Umbilical cord (tissue), 2 donors: Measurements from ENCODE around the gene FOXO3. TPM values are rescaled to one million over a fixed set of nuclear protein-coding genes. Genes with fewer than 3 reads are reported as not detected.

Experiments
- DNase-seq: peaks from one replicate; pipeline ENCODE4 v3.0.0-alpha.2; 2015; ENCODE audit warnings: low spot score
- total RNA-seq: library from RNA; depleted of rRNA; stranded (reverse); fragments of >200 nt; gene quantifications from one replicate; pipeline ENCODE4 v1.2.3, GENCODE V29; 2014; ENCODE audit warnings: low replicate concordance; ENCODE audit not compliant: insufficient read depth

Gene FOXO3
- total RNA-seq, 1 donor from 2014 or later: 52.0 TPM

DNA sequence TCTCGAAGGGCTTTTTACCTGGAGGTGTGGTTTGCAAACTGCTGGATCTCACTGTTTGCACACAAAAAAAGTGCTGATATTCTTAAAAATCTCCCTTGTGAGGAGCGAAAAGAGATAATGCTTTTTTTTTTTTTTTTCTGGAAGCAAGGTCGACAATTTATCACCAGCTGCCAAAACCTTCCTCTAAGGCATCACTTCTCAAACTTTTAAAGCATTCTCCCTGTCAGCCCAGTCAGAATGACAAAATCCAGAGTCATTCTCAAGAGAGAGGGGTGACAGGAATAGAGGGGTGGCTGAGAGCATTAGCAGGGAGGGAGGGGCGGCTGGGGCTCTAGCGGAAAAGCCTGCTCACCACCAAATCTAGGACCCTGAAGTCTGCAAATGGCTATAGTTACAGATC, 150.4 kb downstream of the FOXO3 start:
- DNase-seq: peak; percentile 79

DNA sequence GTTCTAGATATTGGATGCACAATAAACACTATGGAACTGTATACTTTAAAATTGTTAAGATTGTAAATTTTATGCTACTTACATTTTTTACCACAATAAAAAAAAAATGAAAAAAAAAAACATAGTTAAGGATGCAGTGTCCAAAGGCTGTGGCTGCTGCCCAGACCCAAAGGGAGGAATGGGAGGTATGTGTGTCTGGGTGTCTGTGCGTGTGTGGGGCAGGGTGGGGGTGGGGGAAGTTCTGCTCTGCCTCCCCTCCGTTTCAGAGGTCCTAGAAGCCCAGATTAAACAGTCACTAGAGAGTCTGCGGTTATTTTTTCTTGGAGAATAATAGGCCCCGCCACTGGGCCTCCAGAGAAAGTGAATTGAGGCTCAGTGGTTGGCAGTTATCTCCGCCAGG, 151.1 kb downstream of the FOXO3 start:
- no peak for DNase-seq

DNA sequence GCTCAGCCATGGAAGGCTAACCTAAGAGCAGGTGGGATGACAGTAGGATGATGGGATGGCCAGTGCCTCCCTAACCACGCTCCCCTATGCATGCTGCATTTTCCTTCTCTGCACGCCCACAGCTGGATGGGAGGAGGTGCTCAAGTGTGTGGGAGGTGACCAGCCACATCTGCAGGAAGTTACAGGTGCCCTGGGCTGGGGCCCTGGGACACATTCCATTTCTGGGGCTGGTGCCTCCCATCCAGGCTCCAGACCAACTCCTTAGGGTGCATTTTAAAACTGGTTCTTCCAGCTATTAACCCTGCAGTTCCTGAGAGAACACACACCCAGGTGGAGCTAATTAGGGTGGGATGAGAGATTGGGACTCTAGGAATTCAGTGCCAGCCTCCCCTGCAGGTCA, 152.2 kb downstream of the FOXO3 start:
- DNase-seq: peak; percentile 51

DNA sequence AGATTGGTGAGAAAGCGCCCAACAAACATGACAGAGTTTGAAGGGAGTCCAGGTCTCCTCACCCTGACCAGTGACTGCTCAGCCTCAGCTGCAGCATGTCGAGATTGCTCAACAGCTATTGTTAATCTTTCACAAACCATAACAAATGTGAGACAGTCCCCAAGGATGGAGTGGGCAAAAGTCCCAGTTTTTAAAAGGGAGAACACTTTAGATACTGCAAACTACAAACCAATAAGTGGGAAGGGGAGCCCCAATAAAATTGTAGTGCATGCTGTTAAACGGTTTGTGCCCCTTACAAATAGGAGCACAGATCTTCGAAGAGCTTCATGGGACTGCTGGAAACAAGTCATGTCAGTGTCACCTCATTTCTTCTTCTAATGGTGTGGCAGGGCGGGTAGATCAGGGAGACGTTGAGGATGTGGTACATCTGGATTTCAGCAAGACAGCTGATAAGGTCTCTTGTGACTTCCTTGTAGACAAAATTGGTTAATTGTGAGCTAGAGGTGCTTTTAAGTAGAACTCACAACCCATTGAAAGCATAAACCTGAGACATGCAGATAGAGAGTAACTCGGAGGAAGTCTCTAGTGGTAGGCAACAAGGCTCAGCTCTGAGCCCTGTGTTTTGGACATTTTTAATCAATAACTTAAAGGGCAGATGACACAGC, 153.5 kb downstream of the FOXO3 start:
- no peak for DNase-seq

DNA sequence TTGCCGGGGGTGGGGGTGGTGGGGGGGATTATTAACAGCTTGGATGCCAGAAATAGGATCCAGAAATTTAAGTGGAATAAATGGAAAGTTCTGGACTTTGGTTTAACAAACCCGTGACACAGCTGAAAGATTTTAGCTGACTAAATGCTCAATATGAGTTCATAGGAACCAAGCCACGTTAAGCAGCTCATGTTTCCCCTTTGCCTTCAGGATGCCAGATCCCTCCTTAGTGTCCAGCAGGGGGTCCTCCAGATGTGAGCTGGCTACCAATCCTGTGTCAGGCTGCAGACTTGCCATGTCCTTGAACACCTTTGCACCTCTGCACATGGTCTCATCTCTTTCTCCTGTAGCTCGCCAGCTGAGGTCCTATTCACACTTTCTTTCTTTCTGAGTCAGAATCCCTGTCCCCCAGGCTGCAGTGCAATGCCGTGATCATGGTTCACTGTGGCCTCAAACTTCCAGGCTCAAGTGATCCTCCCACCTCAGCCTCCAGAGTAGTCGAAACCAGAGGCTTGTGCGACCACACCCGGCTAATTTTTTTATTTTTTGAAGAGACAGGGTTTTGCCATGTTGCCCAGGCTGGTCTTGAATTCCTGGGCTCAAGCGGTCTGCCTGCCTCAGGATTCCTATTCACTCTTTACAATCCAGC, 154.2 kb downstream of the FOXO3 start:
- no peak for DNase-seq

DNA sequence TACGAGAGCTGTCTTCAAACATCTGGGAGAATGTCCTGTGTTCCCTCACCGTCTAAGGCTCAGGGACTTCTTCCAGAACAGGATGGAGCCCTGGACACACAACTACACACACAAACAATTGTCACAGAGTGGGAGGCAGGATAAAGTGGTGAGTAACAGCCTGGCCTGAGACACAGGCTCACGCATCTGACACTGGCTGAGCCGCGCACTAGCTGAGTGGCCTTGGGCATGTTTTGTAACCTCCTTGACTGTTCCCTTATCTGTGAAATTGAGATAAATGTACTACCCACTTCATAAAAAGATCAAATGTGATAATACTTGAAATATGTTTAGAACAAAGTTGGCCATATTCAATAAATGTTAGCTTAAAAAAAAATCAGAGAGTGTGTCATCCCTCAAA, 155.1 kb downstream of the FOXO3 start:
- no peak for DNase-seq

DNA sequence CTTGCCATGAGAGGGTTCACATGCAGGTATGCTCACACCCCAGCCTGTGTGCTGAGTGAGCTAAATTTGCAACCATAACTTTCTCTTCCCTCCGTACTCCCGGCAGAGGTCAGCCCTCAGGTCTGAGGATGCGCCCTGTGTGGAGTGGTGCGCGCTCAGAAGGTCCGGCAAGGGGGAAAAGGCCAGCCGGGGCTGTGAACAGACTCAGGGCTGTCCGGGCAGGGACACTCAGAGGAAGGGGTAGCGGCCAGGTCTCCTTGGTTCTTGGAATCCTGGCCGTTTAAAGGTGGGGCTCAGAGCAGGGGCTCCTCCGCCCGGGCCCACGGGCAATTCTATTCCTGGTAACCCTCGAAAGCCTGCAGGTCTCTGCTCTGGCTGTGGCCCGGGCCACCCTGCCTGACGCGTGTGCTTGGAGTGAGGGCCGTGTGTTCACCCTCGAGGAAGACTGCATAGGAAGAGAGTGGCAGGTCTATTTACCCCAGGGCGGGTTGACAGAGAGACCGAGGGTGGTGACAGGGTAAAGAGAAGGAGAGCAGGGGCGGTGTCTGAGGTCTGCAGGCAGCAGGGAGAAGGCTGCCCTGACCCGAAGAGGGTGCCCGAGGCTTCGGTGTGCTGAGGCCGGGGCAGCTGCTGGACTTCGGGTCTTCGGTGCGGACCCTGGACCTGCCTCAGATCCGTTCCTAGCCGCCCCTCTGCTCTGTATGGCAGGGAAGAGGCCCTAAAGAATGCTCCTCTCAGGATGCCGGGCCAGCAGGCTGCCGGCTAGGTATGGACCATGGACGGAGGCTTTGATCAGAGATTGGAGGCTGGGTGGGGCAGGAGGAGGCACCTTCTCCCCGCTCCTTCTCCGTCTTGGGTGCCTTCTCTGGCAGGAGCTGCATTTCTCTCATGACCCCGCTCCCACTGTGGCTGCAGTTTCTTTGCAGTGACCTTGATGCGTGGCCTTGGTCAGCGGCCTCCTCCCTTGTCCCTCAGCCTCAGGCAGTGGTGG, 156.4 kb downstream of the FOXO3 start:
- no peak for DNase-seq

DNA sequence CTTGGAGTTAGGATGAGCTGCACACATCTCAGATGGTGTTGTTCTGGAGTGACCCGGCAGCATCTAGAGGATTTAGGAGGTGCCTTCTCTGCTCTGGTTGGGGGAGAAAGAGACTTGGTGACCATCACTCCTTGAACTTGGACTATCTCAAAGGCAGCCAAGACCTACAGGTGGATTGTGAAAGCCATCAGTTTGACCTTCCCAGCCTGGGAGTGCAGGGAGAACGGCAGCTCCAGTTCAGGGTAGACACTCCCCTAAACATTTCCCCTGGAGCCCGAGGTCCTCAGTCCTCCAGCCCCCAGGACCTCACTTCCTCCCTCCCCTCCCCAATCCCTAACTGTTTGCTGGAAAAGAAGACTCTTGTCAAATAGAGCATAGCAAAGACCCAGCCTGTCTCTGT, 158.8 kb downstream of the FOXO3 start:
- no peak for DNase-seq

DNA sequence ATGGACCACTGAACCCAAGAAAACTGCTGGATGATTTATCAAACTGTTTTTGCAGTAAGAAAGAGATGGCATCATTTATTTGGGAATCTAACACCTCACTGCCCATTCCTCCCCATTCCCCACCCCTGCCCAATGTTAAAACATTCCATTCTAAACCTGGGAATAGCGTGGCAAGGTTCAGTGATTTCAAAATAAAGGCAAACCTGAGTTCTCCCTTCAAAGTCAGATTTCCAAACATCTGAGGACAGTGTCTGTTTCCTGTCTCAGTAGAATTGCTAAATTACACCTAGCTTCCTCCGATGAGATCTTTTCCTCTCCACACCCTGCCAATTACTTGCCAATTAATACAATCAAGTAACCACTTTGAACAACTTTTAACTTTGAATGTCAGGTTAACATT, 160.1 kb downstream of the FOXO3 start:
- no peak for DNase-seq

DNA sequence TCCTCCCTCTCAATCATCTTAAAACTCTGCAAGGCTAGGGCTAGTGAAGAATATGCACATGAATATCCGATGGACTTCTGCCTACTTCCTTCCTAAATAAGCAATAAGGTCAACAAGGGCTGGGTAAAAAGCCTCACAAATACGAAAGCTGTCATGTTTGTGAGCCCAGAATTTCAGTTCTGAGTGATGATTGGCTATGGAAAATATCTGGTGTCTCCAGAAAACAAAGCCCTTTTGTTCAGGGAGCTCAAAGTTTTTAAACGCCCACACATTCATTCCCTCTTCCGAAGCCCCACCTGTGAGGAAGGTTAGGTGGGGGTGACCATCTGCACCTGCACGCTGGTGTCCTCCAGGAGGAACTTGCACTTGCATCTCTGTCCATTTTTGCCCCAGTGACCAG, 160.6 kb downstream of the FOXO3 start:
- no peak for DNase-seq

DNA sequence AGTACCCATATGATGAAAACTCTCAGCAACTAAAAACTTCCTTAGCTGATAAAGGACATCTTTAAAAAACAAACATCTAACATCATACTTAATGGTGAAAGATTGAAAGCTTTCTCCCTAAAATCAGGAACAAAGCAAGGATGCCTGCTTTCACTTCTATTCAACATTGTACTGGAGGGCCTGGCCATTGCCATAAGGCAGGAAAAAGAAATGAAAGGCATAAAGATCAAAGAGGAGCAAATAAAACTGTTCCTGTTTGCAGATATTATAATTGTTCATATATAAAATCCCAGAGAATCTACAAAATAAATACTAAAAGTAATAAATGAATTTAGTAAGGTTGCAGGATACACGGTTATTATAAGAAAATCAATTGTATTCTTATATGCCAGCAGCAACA, 162.9 kb downstream of the FOXO3 start:
- DNase-seq: no peak

DNA sequence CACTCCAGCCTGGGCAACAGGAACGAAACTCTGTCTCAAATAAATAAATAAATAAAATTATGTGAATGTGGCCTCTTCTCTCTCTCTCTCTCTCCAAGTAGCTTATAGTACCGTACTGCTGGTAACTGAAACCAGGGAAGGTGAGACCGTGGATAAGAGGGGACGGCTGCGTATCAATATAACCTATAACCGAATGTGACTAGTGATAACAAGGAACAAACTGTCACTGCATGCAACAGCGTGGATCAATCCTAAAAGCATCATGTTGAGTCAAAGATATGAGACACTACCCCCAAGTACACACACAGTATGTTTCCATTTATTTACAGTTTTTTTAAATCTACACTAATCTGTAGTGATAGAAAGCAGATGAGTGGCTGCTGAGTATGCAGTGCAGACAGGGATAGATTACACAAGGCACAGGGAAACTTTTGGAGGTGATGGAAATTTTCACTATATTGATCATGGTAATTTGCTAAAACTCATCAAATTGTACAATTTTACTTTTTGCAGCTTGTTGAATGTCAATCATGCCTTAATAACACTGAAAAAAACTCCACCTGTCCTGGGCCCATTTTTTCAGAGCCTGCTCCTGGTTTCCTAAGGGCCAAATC, 166.1 kb downstream of the FOXO3 start:
- DNase-seq: no peak

DNA sequence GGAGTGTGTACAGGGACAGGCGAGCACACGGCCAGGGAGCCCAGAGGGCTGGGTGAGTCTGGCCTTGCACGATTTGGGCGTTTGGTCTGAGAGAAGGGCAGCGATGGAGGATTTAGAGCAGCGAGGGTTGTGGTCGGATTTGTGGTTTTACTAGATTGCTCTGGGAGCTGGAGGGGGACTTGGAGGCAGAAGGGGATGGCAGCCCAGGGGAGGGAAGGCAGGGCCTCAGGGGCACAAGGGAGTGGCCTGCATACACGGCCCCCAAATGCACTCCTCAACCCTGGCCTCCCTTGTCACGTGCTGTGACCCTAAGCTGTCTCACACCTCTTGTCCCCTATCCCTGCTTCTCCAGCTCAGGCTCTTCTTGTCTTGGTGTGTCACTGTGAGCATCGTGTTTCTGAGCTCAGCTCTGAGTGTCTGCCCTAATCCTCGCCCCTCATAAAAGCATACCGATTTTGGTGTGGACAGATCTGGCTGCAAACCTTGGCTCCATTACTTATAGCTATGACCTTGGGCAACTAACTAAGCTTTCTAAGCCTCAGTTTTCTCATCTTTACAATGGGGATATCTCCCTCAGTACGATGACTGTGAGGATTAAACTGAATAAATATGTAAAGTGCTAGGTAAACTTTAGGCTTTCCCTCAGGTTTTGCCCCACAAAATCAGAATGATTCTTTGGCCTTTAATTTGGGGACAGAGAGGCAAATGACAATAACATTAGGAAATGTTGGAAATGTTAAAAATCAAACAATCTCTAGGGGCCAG, 167.4 kb downstream of the FOXO3 start:
- no peak for DNase-seq

DNA sequence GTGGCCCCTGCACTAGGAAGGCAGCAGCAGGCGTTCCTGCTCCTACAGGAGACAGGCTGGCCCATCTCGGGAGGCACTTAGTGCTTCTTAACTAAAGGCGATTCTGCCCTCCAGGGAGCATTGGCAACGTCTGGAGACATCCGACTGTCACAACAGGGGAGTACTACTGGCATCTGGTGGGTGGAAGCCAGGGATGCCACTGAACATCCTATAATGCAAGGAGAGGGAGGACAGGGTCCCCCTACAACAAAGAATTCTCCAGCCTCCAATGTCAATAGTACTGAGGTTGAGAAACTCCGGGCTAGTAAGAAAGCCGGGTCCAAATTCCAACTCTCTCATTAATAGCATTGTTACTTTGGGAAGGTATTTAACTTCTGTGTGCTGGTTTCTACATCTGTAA, 168.1 kb downstream of the FOXO3 start:
- DNase-seq: no peak

DNA sequence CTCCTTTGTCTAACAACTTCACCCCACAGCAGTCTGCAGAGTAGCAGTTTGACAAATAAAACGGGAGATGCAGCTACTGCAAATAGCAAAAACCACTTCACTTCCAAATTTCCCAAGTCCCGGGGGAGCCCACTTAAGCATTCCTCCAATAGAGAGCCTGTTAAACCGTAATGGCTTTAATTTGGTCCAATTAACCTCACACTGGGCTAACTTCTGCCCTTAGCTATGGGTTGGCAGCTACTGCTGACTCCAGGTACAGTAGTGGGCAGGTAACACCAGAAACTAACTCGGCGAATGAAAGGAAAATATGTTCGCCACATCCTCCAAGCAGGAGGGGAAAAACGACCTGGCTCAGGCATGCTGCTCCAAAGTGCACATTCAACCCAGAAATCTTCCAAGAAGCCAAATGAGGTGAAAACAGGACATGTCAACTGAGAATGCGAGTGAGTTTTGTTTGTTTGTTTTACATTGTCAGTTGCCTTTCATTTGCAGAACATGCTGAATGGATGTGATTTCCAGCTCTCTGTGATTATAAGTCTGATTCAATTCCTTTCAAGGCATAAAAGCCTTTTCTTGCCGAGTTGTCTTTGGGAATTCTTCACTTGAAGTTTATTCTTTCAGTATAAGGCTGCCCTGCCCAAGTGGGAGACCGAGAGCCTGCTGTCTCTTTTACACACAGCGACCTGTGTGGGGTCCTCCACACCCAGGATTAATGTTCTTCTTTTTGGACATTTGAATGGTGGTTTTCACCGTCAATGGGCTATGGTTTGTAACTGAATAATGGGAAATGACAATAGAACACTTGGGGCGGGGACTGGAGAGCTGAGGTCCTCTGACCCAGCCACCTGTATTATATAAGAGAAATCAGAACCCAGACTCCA, 170.2 kb downstream of the FOXO3 start:
- no peak for DNase-seq

DNA sequence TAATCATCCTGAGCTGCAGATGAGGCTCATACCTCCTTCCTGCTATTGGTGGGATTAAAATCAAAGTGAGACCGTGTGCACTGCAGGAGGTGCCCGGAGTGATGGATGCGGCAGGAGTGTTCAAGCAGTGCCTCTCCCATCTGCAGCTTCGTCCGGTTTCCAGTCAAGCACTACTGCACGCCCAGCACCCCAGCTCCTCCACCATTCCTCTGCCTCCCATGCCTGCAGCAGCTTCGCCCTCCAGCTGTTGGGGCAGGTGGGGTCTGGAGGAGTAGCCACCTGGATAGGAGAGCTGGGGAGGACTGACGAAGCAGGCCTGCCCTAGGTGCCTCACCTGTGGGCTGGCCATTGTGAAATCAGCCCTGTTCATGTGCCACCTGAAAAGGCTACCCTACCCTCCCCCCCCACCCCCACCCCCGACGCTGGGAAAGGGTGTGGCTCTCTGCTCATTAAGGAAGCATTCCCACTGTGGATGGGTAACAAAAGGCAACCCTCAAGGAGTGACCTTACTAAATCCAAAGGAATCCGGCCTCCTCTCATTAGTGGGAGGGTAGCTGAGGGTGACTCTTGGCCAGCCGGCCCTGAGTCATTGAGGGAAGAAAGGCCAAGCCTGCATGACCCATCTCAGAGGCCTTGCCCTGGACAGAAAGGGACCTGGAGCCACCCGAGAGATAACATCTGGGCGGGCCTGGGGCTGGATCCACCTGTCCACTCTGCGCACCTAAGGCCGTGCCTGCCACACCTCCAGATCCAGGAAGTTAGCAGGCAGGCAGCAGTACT, 171.6 kb downstream of the FOXO3 start:
- no peak for DNase-seq

DNA sequence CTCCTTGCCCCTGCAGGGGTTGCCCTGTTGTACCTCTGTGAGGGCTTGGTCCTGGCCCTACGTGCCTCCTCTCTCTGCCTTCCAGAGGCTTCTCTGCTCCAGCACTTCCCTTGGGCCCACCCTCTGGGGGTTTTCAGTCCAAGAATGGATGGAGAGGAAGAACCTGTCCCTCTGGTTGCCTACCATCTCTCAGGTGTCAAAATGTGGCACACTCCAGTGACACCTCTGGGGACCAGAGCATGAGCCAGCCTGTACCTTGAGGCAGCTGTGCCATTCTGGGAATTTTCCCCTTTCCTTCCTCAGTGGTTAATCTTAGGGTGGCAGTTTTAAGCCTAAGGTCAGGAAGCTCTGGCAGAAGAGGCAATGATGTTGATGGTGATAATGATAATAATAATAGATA, 172.3 kb downstream of the FOXO3 start:
- no peak for DNase-seq

DNA sequence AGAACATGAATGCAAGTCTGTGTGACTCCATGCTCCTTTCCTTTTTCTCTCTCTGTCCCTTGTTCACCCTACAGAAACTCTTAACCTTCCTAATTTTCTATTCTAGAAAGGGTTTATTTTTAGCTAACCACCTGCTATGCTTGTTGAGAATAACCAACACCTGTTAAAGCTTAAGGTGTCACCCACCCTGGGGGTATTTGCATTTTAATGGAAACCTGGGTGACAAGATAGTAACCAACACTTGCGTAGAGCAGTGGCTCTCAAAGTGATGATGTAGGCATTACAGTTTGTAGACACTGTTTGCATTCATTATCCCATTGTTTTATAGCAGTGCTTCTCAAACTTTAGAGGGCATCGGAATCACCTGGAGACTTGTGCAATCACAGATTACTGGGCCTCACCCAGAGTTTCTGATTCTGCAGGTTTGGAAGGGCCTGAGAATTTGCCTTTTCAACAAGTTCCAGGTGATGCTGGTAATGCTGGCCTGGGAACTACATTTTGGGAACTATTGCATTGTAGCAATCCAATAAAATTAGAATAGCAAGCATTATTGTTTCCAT, 173.1 kb downstream of the FOXO3 start:
- DNase-seq: no peak
